Large intestine (tissue), 3 donors: Measurements from ENCODE around the gene ANKRD1. TPM values are rescaled to one million over a fixed set of nuclear protein-coding genes. Genes with fewer than 3 reads are reported as not detected.
"Not testable (repeated sequence)": the region's sequence is repeated elsewhere in the genome, so short reads cannot be mapped to it uniquely, and the experiment has no call there.

Experiments
- DNase-seq, 2 donors: peaks; one replicate each; pipeline versions ENCODE4 v3.0.0 to v3.0.0-alpha.2; 2013
- H3K27ac ChIP-seq: one replicate; pipeline ENCODE4 v1.5.1; 2013; ENCODE audit warnings: low read length
- H3K27me3 ChIP-seq: 2 replicates; pipeline ENCODE4 v1.6.1; 2013; ENCODE audit warnings: low read length; ENCODE audit not compliant: control insufficient read depth, insufficient read depth
- H3K36me3 ChIP-seq: 2 replicates; pipeline ENCODE4 v1.6.1; 2013; ENCODE audit warnings: low read length; ENCODE audit not compliant: control insufficient read depth, insufficient read depth
- H3K4me1 ChIP-seq: one replicate; pipeline ENCODE4 v1.6.1; 2013; ENCODE audit warnings: low read length; ENCODE audit not compliant: control insufficient read depth, insufficient read depth
- H3K4me3 ChIP-seq: one replicate; pipeline ENCODE4 v1.5.1; 2013; ENCODE audit warnings: low read length
- H3K9me3 ChIP-seq: one replicate; pipeline ENCODE4 v1.6.1; 2013; ENCODE audit warnings: mild to moderate bottlenecking, low read depth, low read length, moderate library complexity; ENCODE audit not compliant: control insufficient read depth
- WGBS: methylation state at CpG from one replicate; pipeline ENCODE4 v1.1.5; 2013; ENCODE audit warnings: low lambda C conversion rate; ENCODE audit not compliant: insufficient coverage; 5-methylcytosine and 5-hydroxymethylcytosine counted together
- polyA plus RNA-seq: library from polyadenylated mRNA; unstranded; fragments of 120-200 nt; gene quantifications from one replicate; pipeline ENCODE4 v1.2.1, GENCODE V29; 2013

The ANKRD1 gene
- polyA plus RNA-seq, 1 donor, result 0.06 TPM

GRCh38 chr10:90959826-90960225 lies 38.9 kb upstream of the ANKRD1 start:
- WGBS, result no CpG with 5 or more reads among the region's 1 CpG
- Histone ChIP-seq H3K9me3 (no peaks in the 10 kb centered on the region), H3K4me3 (no peak overlapping the region), H3K27ac (no peak overlapping the region), H3K27me3 (no peaks in the 10 kb centered on the region), H3K36me3 (no peaks in the 10 kb centered on the region), H3K4me1 (no peaks in the 10 kb centered on the region)
- no peak for DNase-seq

DNA sequence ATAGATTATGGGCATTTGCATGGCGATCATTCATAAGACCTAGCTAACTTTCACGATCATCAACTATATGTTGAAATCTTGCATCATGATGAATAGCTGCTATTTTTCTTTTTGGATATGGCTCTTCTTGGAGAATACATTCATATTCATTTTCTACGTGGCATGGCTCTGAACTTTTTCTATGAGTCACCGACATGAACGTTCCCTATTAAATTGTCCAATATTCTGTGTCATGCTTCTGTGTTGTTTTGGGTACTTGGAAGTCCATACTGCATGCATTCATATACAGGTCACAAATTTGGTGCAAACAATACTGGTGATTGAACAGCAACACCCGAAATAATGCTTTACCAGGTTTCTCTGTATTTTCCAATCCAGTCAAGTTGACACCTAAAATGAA lies 37.9 kb upstream of the ANKRD1 start:
- no peak for DNase-seq
- Histone ChIP-seq H3K4me3 (no peak overlapping the region), H3K4me1 (no peaks in the 10 kb centered on the region), H3K27me3 (no peaks in the 10 kb centered on the region), H3K27ac (no peak overlapping the region), H3K36me3 (no peaks in the 10 kb centered on the region), H3K9me3 (no peaks in the 10 kb centered on the region)
- 100% methylated on average over 2 of the region's 6 CpGs for WGBS

GRCh38 chr10:90947030-90947960 lies 26.4 kb upstream of the ANKRD1 start:
- H3K36me3 ChIP-seq, result no peaks in the 10 kb centered on the region
- no CpG with 5 or more reads among the region's 5 CpGs for WGBS
- no peaks in the 10 kb centered on the region for H3K9me3 ChIP-seq
- no peak for DNase-seq
- no peak overlapping the region for H3K27ac ChIP-seq
- no peaks in the 10 kb centered on the region for H3K27me3 ChIP-seq
- no peak overlapping the region for H3K4me3 ChIP-seq
- H3K4me1 ChIP-seq, result no peaks in the 10 kb centered on the region

DNA sequence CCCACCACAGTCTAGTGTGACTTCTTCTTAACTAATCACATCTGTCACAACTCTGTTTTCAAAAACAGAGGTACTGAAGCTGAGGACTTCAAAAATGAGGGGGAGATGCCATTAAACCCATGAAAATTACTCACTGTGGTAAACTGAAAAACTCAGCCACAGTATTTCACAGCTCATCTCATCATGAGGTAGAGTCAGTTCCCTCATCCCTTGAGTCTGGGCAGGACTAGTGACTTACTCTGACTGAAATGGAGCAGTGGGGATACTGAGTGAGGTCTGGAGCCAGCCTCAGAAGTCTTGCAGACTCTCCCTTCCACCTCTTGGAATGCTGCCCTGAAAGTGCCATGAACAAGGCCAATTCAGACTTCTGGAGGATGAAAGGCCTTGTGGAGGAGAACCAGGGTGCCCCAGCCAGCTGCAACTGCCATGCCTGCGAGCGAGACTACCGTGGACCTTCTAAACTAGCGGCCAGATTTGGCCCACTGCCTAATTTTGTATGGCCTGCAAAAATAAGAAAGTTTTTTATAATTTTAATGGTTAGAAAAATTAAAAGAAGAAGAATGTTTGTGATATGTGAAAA lies 24.7 kb upstream of the ANKRD1 start:
- H3K36me3 ChIP-seq, result no peaks in the 10 kb centered on the region
- no CpG with 5 or more reads among the region's 4 CpGs for WGBS
- no peaks in the 10 kb centered on the region for H3K9me3 ChIP-seq
- H3K4me3 ChIP-seq, result no peak overlapping the region
- no peak for DNase-seq
- no peaks in the 10 kb centered on the region for H3K4me1 ChIP-seq
- no peak overlapping the region for H3K27ac ChIP-seq
- H3K27me3 ChIP-seq, result no peaks in the 10 kb centered on the region

DNA sequence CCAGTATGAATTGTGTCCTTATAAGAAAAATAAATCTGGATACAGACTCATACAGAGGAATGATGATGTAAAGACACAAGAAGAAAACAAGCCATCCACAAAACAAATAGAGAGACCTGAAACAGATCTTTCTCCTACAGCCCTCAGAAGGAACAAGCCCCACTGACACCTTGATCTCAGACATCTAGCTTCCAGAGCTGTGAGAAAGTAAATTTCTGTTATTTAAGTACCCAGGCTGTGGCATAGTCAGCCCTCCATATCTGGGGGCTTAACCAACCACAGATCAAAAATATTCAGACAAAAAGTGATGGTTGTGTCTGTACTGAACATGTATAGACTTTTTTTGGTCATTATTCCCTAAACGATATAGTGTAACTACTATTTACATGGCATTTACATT lies 23.9 kb upstream of the ANKRD1 start:
- Histone ChIP-seq H3K36me3 (no peaks in the 10 kb centered on the region), H3K9me3 (no peaks in the 10 kb centered on the region), H3K27me3 (no peaks in the 10 kb centered on the region), H3K27ac (no peak overlapping the region), H3K4me1 (no peaks in the 10 kb centered on the region), H3K4me3 (no peak overlapping the region)
- WGBS, result no CpG with 5 or more reads among the region's 1 CpG
- DNase-seq, result no peak

- H3K4me1 ChIP-seq, H3K27me3 ChIP-seq, H3K9me3 ChIP-seq, H3K36me3 ChIP-seq, DNase-seq, H3K27ac ChIP-seq, H3K4me3 ChIP-seq: not testable (repeated sequence)
- WGBS, result 100% methylated on average over 1 of the region's 3 CpGs
Observed at GRCh38 chr10:90942980-90943379, 22.1 kb upstream of the ANKRD1 start.

DNA sequence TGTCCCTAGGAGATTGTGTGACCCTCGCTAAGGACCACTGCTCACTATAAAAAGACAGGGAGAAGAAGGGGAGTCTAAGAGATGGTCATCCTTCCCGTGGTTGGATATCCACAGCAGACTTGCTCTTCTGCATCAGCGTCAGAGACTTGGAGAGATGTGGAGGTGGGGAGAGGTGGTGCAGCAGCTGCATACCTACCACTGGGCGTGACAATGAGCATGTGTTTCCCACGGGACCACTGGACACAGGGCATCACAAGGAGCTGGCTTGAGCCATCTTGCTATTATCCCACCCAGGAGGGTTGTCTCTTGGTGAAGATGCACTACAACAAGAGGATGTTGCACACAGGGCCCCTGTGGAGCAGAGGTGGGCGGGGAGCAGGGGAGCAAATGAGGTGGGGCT lies 18.8 kb upstream of the ANKRD1 start:
- WGBS, result no CpG with 5 or more reads among the region's 6 CpGs

GRCh38 chr10:90939116-90939515 lies 18.2 kb upstream of the ANKRD1 start:
- H3K9me3 ChIP-seq, result no peaks in the 10 kb centered on the region
- no peak overlapping the region for H3K4me3 ChIP-seq
- H3K27ac ChIP-seq, result no peak overlapping the region
- no peaks in the 10 kb centered on the region for H3K36me3 ChIP-seq
- no peak for DNase-seq
- WGBS, result no CpG with 5 or more reads among the region's 1 CpG
- no peaks in the 10 kb centered on the region for H3K4me1 ChIP-seq
- H3K27me3 ChIP-seq, result no peaks in the 10 kb centered on the region

More for the DNA sequence above, 18.8 kb upstream of the ANKRD1 start:
- Histone ChIP-seq H3K27me3 (no peaks in the 10 kb centered on the region), H3K4me3 (no peak overlapping the region), H3K9me3 (no peaks in the 10 kb centered on the region), H3K36me3 (no peaks in the 10 kb centered on the region), H3K27ac (no peak overlapping the region), H3K4me1 (no peaks in the 10 kb centered on the region)
- no peak for DNase-seq

DNA sequence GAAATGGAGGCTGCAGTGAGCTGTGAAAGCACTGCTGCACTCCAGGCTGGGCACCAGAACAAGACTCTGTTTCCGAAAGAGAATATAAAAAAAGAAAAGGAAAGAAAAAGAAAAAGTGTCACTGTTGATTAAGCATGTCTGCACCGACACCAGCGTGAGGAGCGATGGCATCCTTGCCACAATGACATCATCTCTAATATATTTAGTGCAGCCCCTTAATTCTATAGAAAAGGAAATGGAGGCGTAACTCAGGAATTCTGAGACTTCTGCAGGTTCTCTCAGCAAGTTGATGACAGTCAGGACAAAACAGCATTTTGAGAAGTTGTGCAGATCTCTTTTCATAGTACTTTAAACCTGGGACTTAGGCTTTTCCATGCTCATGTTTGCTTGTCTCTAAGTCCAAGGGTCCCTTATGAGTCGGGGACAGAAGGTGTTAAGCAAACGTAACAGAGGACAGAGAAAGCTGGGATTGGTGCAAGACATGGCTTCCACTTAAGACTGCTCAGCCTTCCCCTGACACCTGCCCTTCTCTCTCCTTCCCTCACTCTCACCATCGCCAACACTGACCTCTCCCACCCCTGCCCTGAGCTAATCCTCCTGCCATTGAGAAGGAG lies 16.9 kb upstream of the ANKRD1 start:
- DNase-seq, result no peak
- H3K4me3 ChIP-seq, result no peak overlapping the region
- no peaks in the 10 kb centered on the region for H3K4me1 ChIP-seq
- no peak overlapping the region for H3K27ac ChIP-seq
- no CpG with 5 or more reads among the region's 8 CpGs for WGBS
- no peaks in the 10 kb centered on the region for H3K27me3 ChIP-seq
- H3K9me3 ChIP-seq, result no peaks in the 10 kb centered on the region
- H3K36me3 ChIP-seq, result no peaks in the 10 kb centered on the region

GRCh38 chr10:90936276-90936659 lies 15.4 kb upstream of the ANKRD1 start:
- H3K4me3 ChIP-seq, result no peak overlapping the region
- no peaks in the 10 kb centered on the region for H3K9me3 ChIP-seq
- no peaks in the 10 kb centered on the region for H3K27me3 ChIP-seq
- no peaks in the 10 kb centered on the region for H3K36me3 ChIP-seq
- WGBS, result 80% methylated on average over 1 of the region's 2 CpGs
- H3K27ac ChIP-seq, result no peak overlapping the region
- no peaks in the 10 kb centered on the region for H3K4me1 ChIP-seq
- no peak for DNase-seq
